Progenitor cell of endocrine pancreas (in vitro differentiated cells): ENCODE measurements around the gene GPI. TPM values are rescaled to one million over a fixed set of nuclear protein-coding genes. Genes with fewer than 3 reads are reported as not detected.
"Not testable (repeated sequence)": the region's sequence is repeated elsewhere in the genome, so short reads cannot be mapped to it uniquely, and the experiment has no call there.

ENCODE experiments used
- DNase-seq: peaks from one replicate; pipeline ENCODE4 v3.0.0; 2021; ENCODE audit warnings: low spot score; ENCODE audit not compliant: unreplicated experiment
- H3K27ac Mint-ChIP-seq: 2 replicates; pipeline ENCODE4 v1.8.0; 2021; ENCODE audit warnings: mild to moderate bottlenecking, moderate library complexity, mixed read lengths
- H3K27me3 Mint-ChIP-seq: 2 replicates; pipeline ENCODE4 v1.8.0; 2021; ENCODE audit warnings: mixed read lengths
- H3K36me3 Mint-ChIP-seq: 2 replicates; pipeline ENCODE4 v1.8.0; 2022; ENCODE audit warnings: mixed read lengths; ENCODE audit not compliant: insufficient read depth
- H3K4me1 Mint-ChIP-seq: 2 replicates; pipeline ENCODE4 v1.8.0; 2021; ENCODE audit warnings: low read depth, mixed read lengths
- H3K4me3 Mint-ChIP-seq: 2 replicates; pipeline ENCODE4 v1.8.0; 2021; ENCODE audit warnings: low read depth, mild to moderate bottlenecking, moderate library complexity, mixed read lengths
- H3K9me3 Mint-ChIP-seq: 2 replicates; pipeline ENCODE4 v1.8.0; 2021; ENCODE audit warnings: low read depth, mixed read lengths
- CTCF ChIP-seq: fragments of 200-600 bp; sonication (generic); IDR thresholded peaks from one replicate; pipeline ENCODE4 v1.5.0; 2021; ENCODE audit warnings: antibody characterized with exemption, mild to moderate bottlenecking; ENCODE audit not compliant: unreplicated experiment
- total RNA-seq: library from RNA; stranded (reverse); gene quantifications from 2 replicates; pipeline ENCODE4 v1.2.1, GENCODE V29; 2021

The GPI gene
- total RNA-seq, 1 donor from 2014 or later = 147 TPM

DNA sequence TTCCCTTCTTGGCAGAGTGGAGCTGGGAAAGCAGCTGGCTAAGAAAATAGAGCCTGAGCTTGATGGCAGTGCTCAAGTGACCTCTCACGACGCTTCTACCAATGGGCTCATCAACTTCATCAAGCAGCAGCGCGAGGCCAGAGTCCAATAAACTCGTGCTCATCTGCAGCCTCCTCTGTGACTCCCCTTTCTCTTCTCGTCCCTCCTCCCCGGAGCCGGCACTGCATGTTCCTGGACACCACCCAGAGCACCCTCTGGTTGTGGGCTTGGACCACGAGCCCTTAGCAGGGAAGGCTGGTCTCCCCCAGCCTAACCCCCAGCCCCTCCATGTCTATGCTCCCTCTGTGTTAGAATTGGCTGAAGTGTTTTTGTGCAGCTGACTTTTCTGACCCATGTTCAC, 34.9 kb downstream of the GPI start:
- no peaks in the 10 kb centered on the region for H3K27me3 Mint-ChIP-seq
- no peak for DNase-seq
- H3K4me3 Mint-ChIP-seq = no peak overlapping the region
- peaks cover 16% of the 10 kb centered on the region for H3K36me3 Mint-ChIP-seq
- no peak overlapping the region for H3K27ac Mint-ChIP-seq
- H3K9me3 Mint-ChIP-seq = no peaks in the 10 kb centered on the region
- TF ChIP-seq CTCF = no peak
- H3K4me1 Mint-ChIP-seq = peaks cover 1% of the 10 kb centered on the region

DNA sequence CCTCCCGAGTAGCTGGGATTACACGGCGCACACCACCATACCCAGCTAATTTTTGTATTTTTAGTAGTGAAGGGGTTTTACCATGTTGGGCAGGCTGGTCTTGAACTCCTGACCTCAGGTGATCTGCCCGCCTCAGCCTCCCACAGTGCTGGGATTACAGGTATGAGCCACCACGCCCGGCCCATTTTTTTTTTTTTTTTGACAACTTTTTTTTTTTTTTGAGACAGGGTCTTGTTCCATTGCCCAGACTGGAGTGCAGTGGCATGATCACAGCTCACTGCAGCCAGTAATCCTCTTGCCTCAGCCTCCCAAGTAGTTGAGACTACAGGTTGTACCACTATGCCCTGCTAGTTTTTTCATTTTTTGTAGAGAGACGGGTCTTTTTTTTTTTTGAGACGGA, 35.8 kb downstream of the GPI start:
- not testable (repeated sequence) for DNase-seq, H3K27me3 Mint-ChIP-seq, H3K9me3 Mint-ChIP-seq, H3K4me3 Mint-ChIP-seq, H3K27ac Mint-ChIP-seq, H3K4me1 Mint-ChIP-seq
- H3K36me3 Mint-ChIP-seq = peaks cover 13% of the 10 kb centered on the region

GRCh38 chr19:34402074-34402600, 37.1 kb downstream of the GPI start:
- no peak for TF ChIP-seq CTCF
- Mint-ChIP-seq H3K27me3 (no peaks in the 10 kb centered on the region), H3K4me3 (no peak overlapping the region), H3K27ac (peak overlapping the region; percentile 51), H3K4me1 (peaks cover 1% of the 10 kb centered on the region), H3K9me3 (no peaks in the 10 kb centered on the region), H3K36me3 (peaks cover 13% of the 10 kb centered on the region)
- no peak for DNase-seq

DNA sequence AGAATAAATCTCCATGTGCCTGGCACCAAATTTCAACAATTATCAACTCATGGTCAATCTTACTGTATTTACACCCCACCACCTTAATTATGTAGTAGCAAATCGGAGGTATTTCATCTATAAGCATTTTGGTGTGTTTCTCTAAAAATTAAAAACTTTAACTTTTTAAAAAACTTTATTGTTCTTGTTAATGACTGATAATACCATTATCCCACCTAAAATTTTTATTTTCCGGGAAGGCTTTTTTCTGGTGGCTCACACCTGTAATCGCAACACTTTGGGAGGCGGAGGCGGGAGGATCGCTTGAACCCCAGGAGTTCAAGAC, 38.8 kb downstream of the GPI start:
- peak overlapping the region; percentile 91 for H3K4me3 Mint-ChIP-seq
- no peak for TF ChIP-seq CTCF
- peak overlapping the region; percentile 89 for H3K27ac Mint-ChIP-seq
- H3K36me3 Mint-ChIP-seq = peaks cover 13% of the 10 kb centered on the region
- peaks cover 1% of the 10 kb centered on the region for H3K4me1 Mint-ChIP-seq
- no peaks in the 10 kb centered on the region for H3K9me3 Mint-ChIP-seq
- no peaks in the 10 kb centered on the region for H3K27me3 Mint-ChIP-seq
- no peak for DNase-seq

DNA sequence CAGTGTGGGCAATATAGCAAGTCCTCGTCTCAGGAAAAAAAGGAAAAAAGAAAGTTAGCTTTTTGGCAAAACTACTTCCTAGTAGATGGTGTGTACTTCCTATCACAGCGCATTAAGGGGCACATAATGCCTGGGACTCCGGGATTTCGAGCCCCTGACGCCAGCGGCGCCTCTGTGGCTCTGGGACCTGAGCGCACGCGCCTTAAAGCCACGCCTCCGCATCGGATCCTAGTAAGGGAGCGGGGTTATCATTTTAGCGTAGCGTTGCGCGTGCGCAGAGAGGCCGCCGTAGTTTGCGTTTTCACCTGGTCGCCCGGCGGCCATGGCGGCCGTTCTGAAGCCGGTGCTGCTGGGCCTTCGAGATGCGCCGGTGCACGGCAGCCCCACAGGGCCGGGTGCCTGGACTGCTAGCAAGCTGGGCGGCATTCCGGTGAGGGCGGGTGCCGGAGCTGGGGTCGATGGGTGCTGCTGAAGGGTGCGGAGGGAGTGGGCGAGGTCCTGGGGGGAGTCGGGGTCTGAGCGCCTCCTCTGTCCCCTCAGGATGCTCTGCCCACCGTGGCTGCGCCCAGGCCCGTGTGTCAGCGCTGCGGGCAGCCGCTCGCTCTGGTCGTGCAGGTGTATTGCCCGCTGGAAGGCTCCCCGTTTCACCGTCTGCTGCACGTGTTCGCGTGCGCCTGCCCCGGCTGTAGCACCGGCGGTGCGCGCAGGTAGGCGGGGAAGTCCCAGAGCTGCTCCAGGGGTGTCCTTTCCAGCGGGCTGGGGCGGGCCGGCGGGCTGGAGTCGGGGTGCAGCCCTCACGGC, 39.3 kb downstream of the GPI start, which contains the start of gene PDCD2L:
TSS of gene PDCD2L (plus strand) at position 291 of the 801 bp plus-strand sequence. CDS start at position 323, 32 bp downstream.
- no peaks in the 10 kb centered on the region for H3K27me3 Mint-ChIP-seq
- TF ChIP-seq CTCF = no peak
- peak; percentile 87 for DNase-seq
- peak within 1 kb of the TSS; percentile 91 for H3K4me3 Mint-ChIP-seq
- no peaks in the 10 kb centered on the region for H3K9me3 Mint-ChIP-seq
- H3K27ac Mint-ChIP-seq = peak within 1 kb of the TSS; percentile 92
- peaks cover 17% of the 10 kb centered on the region for H3K36me3 Mint-ChIP-seq
- peaks cover 1% of the 10 kb centered on the region for H3K4me1 Mint-ChIP-seq
